ENCODE data around the gene MT1A.
"Not testable (repeated sequence)": the region's sequence is repeated elsewhere in the genome, so short reads cannot be mapped to it uniquely, and the experiment has no call there.

The MT1A gene

GRCh38 chr16:56610017-56610608 is 28.4 kb upstream of the MT1A start:
- DNase-seq (ENCODE audit: low spot score), result peak; percentile 41

- no peak for DNase-seq (ENCODE audit: low spot score)
Observed at GRCh38 chr16:56610609-56611111, 27.8 kb upstream of the MT1A start.

- no peak for DNase-seq (ENCODE audit: low spot score)
Observed at GRCh38 chr16:56611281-56611833, 27.1 kb upstream of the MT1A start.

- DNase-seq (ENCODE audit: low spot score), result no peak
Observed at GRCh38 chr16:56613706-56614105, 24.8 kb upstream of the MT1A start.

DNA sequence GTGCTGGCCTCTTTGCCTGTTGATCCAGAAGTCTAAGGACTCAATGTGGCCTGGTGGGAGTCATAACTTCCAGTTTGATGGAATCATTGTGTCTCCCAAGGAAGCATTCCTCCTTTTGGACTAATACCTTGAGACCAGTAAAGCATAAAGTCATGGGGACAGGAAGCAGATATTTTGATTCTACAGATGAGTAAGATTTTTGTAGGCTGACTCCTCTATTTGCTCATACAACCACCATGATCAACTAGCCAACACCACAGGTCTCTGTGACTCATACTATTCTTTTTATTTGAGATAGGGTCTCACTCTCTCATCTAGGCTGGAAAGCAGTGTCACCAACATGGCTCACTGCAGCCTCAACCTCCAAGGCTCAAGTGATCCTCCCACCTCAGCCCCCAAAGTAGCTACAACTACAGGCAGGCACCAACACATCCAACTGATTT is 23.9 kb upstream of the MT1A start:
- DNase-seq (ENCODE audit: low spot score), result no peak

GRCh38 chr16:56615353-56615752 is 23.1 kb upstream of the MT1A start:
- no peak for DNase-seq (ENCODE audit: low spot score)

DNA sequence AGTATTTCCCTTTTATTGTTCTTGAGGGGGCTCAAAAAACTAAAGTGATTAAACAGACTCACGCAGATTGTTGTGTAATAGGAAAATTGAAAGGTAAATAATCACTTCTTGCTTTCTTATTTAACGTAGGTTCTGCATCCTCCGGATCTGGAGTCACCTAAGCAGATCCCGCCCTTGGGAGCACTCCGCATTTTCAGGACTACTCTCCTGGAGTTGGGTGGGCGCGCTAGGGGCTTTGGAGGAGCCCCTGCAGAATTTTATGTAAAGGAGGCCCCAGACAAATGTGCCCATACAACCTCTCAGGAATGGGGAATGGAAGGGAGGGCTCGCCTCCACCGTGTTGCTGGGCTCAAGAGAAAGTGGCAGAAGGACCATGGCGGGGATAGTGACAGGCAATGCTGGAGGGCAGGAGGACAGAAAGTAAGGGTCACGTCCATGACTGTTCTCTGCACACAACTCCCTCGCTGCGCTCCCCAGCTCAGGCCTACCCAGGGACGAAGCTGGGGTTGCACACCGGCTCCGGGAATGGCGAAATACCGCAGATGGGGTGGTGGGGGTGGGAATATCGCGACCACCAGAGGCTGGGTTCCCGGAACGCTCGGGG is 21.8 kb upstream of the MT1A start:
- no peak for DNase-seq (ENCODE audit: low spot score)

GRCh38 chr16:56617212-56618085 is 21.0 kb upstream of the MT1A start:
- no peak for DNase-seq (ENCODE audit: low spot score)

DNA sequence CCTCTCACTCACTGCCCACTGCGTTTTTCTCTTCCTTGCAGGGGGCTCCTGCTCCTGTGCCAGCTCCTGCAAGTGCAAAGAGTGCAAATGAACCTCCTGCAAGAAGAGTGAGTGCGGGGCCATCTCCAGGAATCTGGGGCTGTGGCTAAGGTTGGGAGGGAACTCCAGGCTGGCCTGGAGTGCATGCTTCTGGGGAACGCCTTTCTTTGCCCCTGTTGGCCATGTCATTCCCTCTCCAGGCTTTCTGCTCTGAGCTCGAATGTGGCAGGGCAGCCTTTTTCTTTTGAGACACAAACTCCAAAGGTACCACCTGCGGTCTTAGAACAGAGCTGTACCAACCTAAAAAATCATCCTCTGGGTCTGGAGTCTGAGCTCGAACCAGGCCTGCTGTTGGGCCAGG is 20.3 kb upstream of the MT1A start:
- no peak for DNase-seq (ENCODE audit: low spot score)

GRCh38 chr16:56620339-56620897 is 18.0 kb upstream of the MT1A start:
- DNase-seq (ENCODE audit: low spot score), result no peak

- not testable (repeated sequence) for DNase-seq (ENCODE audit: low spot score)
Observed at GRCh38 chr16:56621665-56622445, 16.6 kb upstream of the MT1A start.

GRCh38 chr16:56623184-56623583 is 15.3 kb upstream of the MT1A start:
- DNase-seq (ENCODE audit: low spot score), result not testable (repeated sequence)

DNA sequence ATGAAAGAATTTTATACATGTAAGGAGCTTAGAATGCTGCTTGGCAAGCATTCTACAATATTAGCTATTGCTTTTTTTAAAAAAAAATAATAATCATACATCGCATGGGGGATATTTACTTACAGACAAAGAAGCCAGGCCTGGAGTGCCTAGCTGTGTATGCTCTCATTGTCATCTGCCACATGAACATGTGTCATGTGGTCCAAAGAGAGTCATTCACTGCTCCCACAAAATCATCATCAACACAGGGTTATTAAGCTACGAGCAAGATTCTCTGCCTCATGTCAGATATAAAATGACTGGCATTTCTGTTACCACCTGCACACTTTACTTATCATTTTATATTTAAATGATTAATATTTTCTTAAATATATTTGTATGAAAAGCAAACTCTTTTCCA is 14.8 kb upstream of the MT1A start:
- no peak for DNase-seq (ENCODE audit: low spot score)

DNA sequence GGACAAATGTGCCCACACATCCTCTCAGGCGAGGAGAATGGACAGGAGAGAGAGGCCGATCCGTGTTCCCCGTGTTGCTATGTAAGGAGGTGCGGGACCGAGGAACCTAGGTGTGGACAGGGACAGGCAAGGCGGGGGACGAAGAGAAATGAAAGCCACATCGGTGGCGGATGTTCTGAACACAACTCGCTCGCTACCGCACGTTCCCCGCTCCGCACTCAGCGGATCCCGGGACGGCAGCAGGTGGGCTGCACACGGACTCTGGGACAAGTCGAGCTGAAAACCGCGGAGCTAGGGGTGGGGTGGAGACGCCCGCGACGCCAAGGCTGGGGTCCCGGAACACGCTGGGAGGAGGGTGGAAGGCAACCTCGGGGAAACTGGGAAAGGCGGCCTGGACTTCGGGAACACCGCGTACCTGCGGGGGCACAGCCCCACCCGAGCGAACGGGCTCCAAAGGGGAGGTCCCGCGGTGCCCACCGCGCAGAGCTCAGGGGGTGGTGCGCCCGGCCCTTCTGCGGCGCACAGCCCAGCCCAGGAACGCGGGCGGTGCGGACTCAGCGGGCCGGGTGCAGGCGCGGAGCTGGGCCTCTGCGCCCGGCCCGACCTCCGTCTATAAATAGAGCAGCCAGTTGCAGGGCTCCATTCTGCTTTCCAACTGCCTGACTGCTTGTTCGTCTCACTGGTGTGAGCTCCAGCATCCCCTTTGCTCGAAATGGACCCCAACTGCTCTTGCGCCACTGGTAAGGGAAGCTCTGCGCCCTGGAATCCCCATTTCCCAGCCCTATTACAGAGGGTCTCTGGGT is 13.1 kb upstream of the MT1A start, which contains the start of gene MT1E:
Gene MT1E, plus strand, starts transcription at position 642 of the 803 bp plus-strand sequence. Its CDS starts 71 bp downstream, at position 713.
- no peak for DNase-seq (ENCODE audit: low spot score)

DNA sequence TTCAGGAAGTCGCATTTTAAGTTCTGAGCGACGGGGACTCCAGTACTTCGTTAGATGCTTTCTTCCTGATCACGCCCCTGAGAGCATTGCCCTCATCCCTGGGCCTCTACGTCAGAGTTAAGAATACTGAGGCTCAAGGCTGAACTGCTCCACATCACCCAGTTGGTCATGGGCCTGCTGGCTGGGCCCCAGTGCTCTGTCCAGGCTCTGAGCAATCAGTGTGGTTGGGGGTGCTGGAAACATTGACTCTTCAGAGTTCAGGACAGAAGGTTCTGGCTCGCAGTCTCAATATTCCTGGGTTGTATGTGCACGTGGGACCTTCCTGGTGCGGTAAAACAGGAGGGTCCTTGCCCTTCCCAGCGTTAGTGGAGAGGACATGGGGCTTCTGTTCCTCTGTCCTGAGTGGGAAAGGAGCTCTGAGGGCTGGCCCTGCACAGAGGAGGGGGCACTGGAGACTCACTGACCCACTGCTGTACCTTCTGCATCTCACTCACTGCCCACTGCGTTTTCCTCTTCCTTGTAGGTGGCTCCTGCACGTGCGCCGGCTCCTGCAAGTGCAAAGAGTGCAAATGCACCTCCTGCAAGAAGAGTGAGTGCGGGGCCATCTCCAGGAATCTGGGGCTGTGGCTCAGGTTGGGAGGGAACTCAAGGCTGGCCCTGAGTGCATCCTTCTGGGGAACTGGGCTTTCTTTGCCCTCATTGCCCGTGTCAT is 12.4 kb upstream of the MT1A start:
- no peak for DNase-seq (ENCODE audit: low spot score)

GRCh38 chr16:56626685-56627084 is 11.8 kb upstream of the MT1A start:
- DNase-seq (ENCODE audit: low spot score), result no peak

- DNase-seq (ENCODE audit: low spot score), result no peak
Observed at GRCh38 chr16:56628486-56629350, 9.7 kb upstream of the MT1A start.

DNA sequence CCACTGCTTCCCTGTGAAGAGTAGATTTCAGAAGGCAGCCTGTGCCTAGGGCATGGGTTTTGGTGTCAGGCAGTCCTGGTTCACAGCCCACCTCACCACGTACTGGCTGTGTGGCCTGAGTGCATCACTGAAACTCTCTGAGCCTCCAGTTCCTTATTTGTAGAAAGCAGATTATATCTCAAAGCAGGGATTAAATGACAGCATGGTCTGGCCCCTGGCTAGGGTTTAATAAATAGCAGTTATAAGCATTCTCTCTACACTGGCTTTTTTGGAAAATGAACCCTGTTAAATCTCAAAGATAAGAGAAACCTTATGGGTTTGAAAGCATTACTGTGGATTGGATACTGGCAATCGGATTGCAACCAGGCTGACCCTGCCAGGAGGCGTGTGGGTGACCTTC is 8.9 kb upstream of the MT1A start:
- DNase-seq (ENCODE audit: low spot score), result no peak

- DNase-seq (ENCODE audit: low spot score), result peak; percentile 58
Observed at GRCh38 chr16:56630134-56630533, 8.3 kb upstream of the MT1A start.
